Measurements from ENCODE around the gene CPM. TPM values are rescaled to one million over a fixed set of nuclear protein-coding genes. Genes with fewer than 3 reads are reported as not detected.

The CPM gene
- total RNA-seq, 2 experiments from 2014 or later = 3.8 to 13.0 TPM

GRCh38 chr12:68832504-68832867 is 100.5 kb downstream of the CPM start:
- Histone ChIP-seq H3K9me2 (ENCODE audit: insufficient read depth, low read length) (no peaks in the 10 kb centered on the region), H3K4me3 (ENCODE audit: low read depth, low read length, poor library complexity, severe bottlenecking) (no peak overlapping the region), H3K4me2 (ENCODE audit: low read length) (no peak overlapping the region), H3K27ac (ENCODE audit: low read depth, low read length, poor library complexity, severe bottlenecking) (no peak overlapping the region), H3K9me3 (ENCODE audit: low read length) (no peaks in the 10 kb centered on the region), H4K20me1 (ENCODE audit: insufficient read depth, low read length) (peaks cover 22% of the 10 kb centered on the region), H3K79me2 (ENCODE audit: insufficient read depth, low read depth, low read length) (peaks cover 63% of the 10 kb centered on the region; the same call in 1 of the 2 replicates), H3K4me1 (ENCODE audit: insufficient read depth, low read length, poor library complexity, severe bottlenecking) (peaks cover 9% of the 10 kb centered on the region), H3K36me3 (ENCODE audit: insufficient read depth, low read length) (peaks cover 96% of the 10 kb centered on the region), H2AFZ (ENCODE audit: low read length) (no peak overlapping the region)
- BruUV-seq (replicated peaks) = no TSS peak
- DNase-seq (ENCODE audit: low spot score) = no peak
- ChIA-PET POLR2A (interaction anchor here (0.9 to 1.2 kb wide), 2 partner anchors 10 to 20 kb away, joined by 3 to 4 read pairs; no protein-coding TSS in a partner anchor), CTCF (ENCODE audit: unreplicated experiment) (no interaction called here)
- TF ChIP-seq EZH2phosphoT487 (IDR thresholded peaks at IDR 0.05; ENCODE audit: borderline replicate concordance, low read depth, low read length) (no peak), CTCF (conservative IDR thresholded peaks at IDR 0.05; ENCODE audit: low read length) (no peak)
- intact Hi-C loops (cut with micrococcal nuclease; ENCODE audit: unreplicated experiment) = no loop called here

- H3K4me2 ChIP-seq (ENCODE audit: low read length) = no peak overlapping the region
- CTCF ChIA-PET (ENCODE audit: unreplicated experiment) = no interaction called here
- H3K4me3 ChIP-seq (ENCODE audit: low read depth, low read length, poor library complexity, severe bottlenecking) = no peak overlapping the region
- DNase-seq (ENCODE audit: low spot score) = no peak
- H3K4me1 ChIP-seq (ENCODE audit: insufficient read depth, low read length, poor library complexity, severe bottlenecking) = peaks cover 9% of the 10 kb centered on the region
- H3K79me2 ChIP-seq (ENCODE audit: insufficient read depth, low read depth, low read length) = peaks cover 66% of the 10 kb centered on the region; the same call in 1 of the 2 replicates
- TF ChIP-seq CTCF (conservative IDR thresholded peaks at IDR 0.05; ENCODE audit: low read length) (no peak), EZH2phosphoT487 (IDR thresholded peaks at IDR 0.05; ENCODE audit: borderline replicate concordance, low read depth, low read length) (no peak)
- no peaks in the 10 kb centered on the region for H3K9me3 ChIP-seq (ENCODE audit: low read length)
- no peak overlapping the region for H3K27ac ChIP-seq (ENCODE audit: low read depth, low read length, poor library complexity, severe bottlenecking)
- H3K36me3 ChIP-seq (ENCODE audit: insufficient read depth, low read length) = peaks cover 96% of the 10 kb centered on the region
- intact Hi-C loops (cut with micrococcal nuclease; ENCODE audit: unreplicated experiment) = no loop called here
- peaks cover 18% of the 10 kb centered on the region for H4K20me1 ChIP-seq (ENCODE audit: insufficient read depth, low read length)
- H2AFZ ChIP-seq (ENCODE audit: low read length) = no peak overlapping the region
- H3K9me2 ChIP-seq (ENCODE audit: insufficient read depth, low read length) = no peaks in the 10 kb centered on the region
- POLR2A ChIA-PET = interaction anchor here (0.9 to 1.2 kb wide), 4 partner anchors 9 to 23 kb away, joined by 3 to 5 read pairs (median 4); no protein-coding TSS in a partner anchor
- no TSS peak for BruUV-seq (replicated peaks)
These were observed 101.0 kb downstream of the CPM start for GRCh38 chr12:68831751-68832503.

GRCh38 chr12:68831272-68831671 is 101.7 kb downstream of the CPM start:
- Histone ChIP-seq H3K4me1 (ENCODE audit: insufficient read depth, low read length, poor library complexity, severe bottlenecking) (peaks cover 9% of the 10 kb centered on the region), H3K4me2 (ENCODE audit: low read length) (no peak overlapping the region), H3K9me3 (ENCODE audit: low read length) (no peaks in the 10 kb centered on the region), H3K36me3 (ENCODE audit: insufficient read depth, low read length) (peaks cover 96% of the 10 kb centered on the region), H3K9me2 (ENCODE audit: insufficient read depth, low read length) (no peaks in the 10 kb centered on the region), H2AFZ (ENCODE audit: low read length) (no peak overlapping the region), H3K79me2 (ENCODE audit: insufficient read depth, low read depth, low read length) (peaks cover 60% of the 10 kb centered on the region; the same call in 1 of the 2 replicates), H4K20me1 (ENCODE audit: insufficient read depth, low read length) (peaks cover 17% of the 10 kb centered on the region), H3K4me3 (ENCODE audit: low read depth, low read length, poor library complexity, severe bottlenecking) (no peak overlapping the region), H3K27ac (ENCODE audit: low read depth, low read length, poor library complexity, severe bottlenecking) (no peak overlapping the region)
- BruUV-seq (replicated peaks) = no TSS peak
- intact Hi-C loops (cut with micrococcal nuclease; ENCODE audit: unreplicated experiment) = no loop called here
- TF ChIP-seq EZH2phosphoT487 (IDR thresholded peaks at IDR 0.05; ENCODE audit: borderline replicate concordance, low read depth, low read length) (no peak), CTCF (conservative IDR thresholded peaks at IDR 0.05; ENCODE audit: low read length) (no peak)
- no peak for DNase-seq (ENCODE audit: low spot score)
- CTCF ChIA-PET (ENCODE audit: unreplicated experiment) = no interaction called here
- POLR2A ChIA-PET = interaction anchor here (0.6 to 1.2 kb wide), 6 partner anchors 9 to 256 kb away, joined by 3 to 5 read pairs (median 4); no protein-coding TSS in a partner anchor
